Kasumi-1 (cell line): ENCODE data around the gene PMS2.
"Not testable (repeated sequence)": the region's sequence is repeated elsewhere in the genome, so short reads cannot be mapped to it uniquely, and the experiment has no call there.

ENCODE experiments used
- DNase-seq, 2 experiments: peaks; one replicate each; lab custom pipeline; 2025; lab: John Stamatoyannopoulos, UW

PMS2 gene

GRCh38 chr7:6008668-6009611 is at the start of gene PMS2, which contains the start of gene AIMP2:
Gene PMS2 (minus strand): TSS chr7:6009049. CDS start chr7:6009019, 30 bp downstream.
Gene AIMP2 (plus strand): TSS chr7:6009272. CDS start chr7:6009364, 92 bp downstream.
- DNase-seq: peak; percentile 82 to 93

- no peak for DNase-seq
Observed at GRCh38 chr7:6057316-6058129, 48.7 kb upstream of the PMS2 start.

- no peak for DNase-seq
Observed at GRCh38 chr7:6056616-6057015, 47.8 kb upstream of the PMS2 start.

- not testable (repeated sequence) for DNase-seq
Observed at GRCh38 chr7:6051185-6051584, 42.3 kb upstream of the PMS2 start.

GRCh38 chr7:6049780-6050179 is 40.9 kb upstream of the PMS2 start:
- DNase-seq: no peak

- no peak for DNase-seq
Observed at GRCh38 chr7:6035686-6036085, 26.8 kb upstream of the PMS2 start.

- no peak for DNase-seq
Observed at GRCh38 chr7:6035165-6035564, 26.3 kb upstream of the PMS2 start.

- DNase-seq: no peak
Observed at GRCh38 chr7:6032641-6033040, 23.8 kb upstream of the PMS2 start.

- no peak for DNase-seq
Observed at GRCh38 chr7:6032167-6032566, 23.3 kb upstream of the PMS2 start.

GRCh38 chr7:6031567-6031966 is 22.7 kb upstream of the PMS2 start:
- DNase-seq: no peak

- no peak for DNase-seq
Observed at GRCh38 chr7:6030988-6031387, 22.1 kb upstream of the PMS2 start, which contains the start of gene ANKRD61. Gene ANKRD61 (plus strand): TSS chr7:6031376. CDS start chr7:6031376, 0 bp downstream.

GRCh38 chr7:6028563-6028962 is 19.7 kb upstream of the PMS2 start:
- DNase-seq: no peak

- no peak for DNase-seq
Observed at GRCh38 chr7:6027806-6028365, 19.0 kb upstream of the PMS2 start.

- peak; percentile 23 to 34 for DNase-seq
Observed at GRCh38 chr7:6026820-6027311, 18.0 kb upstream of the PMS2 start.

GRCh38 chr7:6026011-6026819 is 17.4 kb upstream of the PMS2 start:
- DNase-seq: peak; percentile 66 to 67

GRCh38 chr7:6023974-6024435 is 15.2 kb upstream of the PMS2 start:
- DNase-seq: peak; percentile 59 to 73

GRCh38 chr7:6022707-6023106 is 13.9 kb upstream of the PMS2 start:
- no peak for DNase-seq

GRCh38 chr7:6020371-6021286 is 11.8 kb upstream of the PMS2 start:
- no peak for DNase-seq

- no peak for DNase-seq
Observed at GRCh38 chr7:6016653-6016966, 7.8 kb upstream of the PMS2 start.
